DOHH2 (cell line): Measurements from ENCODE around the gene PPIA.
"Not testable (repeated sequence)": the region's sequence is repeated elsewhere in the genome, so short reads cannot be mapped to it uniquely, and the experiment has no call there.

Experiments
- H3F3A ChIP-seq: fragments of 200-600 bp; sonication (generic), shearing (Covaris generic); 2 replicates; pipeline ENCODE4 v1.6.0; 2016; ENCODE audit warnings: antibody characterized with exemption, mild to moderate bottlenecking; ENCODE audit not compliant: control insufficient read depth, insufficient read depth
- H3K27ac ChIP-seq: fragments of 200-600 bp; sonication (generic); 2 replicates; pipeline ENCODE4 v1.5.1; 2014; ENCODE audit warnings: low read depth, mild to moderate bottlenecking, low read length, moderate library complexity
- H3K27me3 ChIP-seq: fragments of 200-600 bp; sonication (generic); 2 replicates; pipeline ENCODE4 v1.6.1; 2014; ENCODE audit warnings: mild to moderate bottlenecking, low read length, mixed read lengths; ENCODE audit not compliant: control insufficient read depth
- H3K36me3 ChIP-seq: fragments of 200-600 bp; sonication (generic); 2 replicates; pipeline ENCODE4 v1.6.1; 2014; ENCODE audit warnings: mild to moderate bottlenecking, low read length, moderate library complexity, mixed read lengths; ENCODE audit not compliant: control insufficient read depth
- H3K4me1 ChIP-seq: fragments of 200-600 bp; sonication (generic); 2 replicates; pipeline ENCODE4 v1.6.1; 2014; ENCODE audit warnings: mild to moderate bottlenecking, low read length, mixed read lengths; ENCODE audit not compliant: control insufficient read depth
- H3K4me2 ChIP-seq: fragments of 200-600 bp; sonication (generic); 2 replicates; pipeline ENCODE4 v1.6.0; 2014; ENCODE audit warnings: mild to moderate bottlenecking, low read length, moderate library complexity
- H3K4me3 ChIP-seq: fragments of 200-600 bp; sonication (generic); 2 replicates; pipeline ENCODE4 v1.5.1; 2014; ENCODE audit warnings: mild to moderate bottlenecking, low read length, mixed read lengths
- H3K79me2 ChIP-seq: fragments of 200-600 bp; sonication (generic); 2 replicates; pipeline ENCODE4 v1.6.1; 2014; ENCODE audit warnings: mild to moderate bottlenecking, low read length, mixed read lengths; ENCODE audit not compliant: control insufficient read depth
- H3K9me2 ChIP-seq: fragments of 200-600 bp; sonication (generic); replicated peaks from 2 replicates; pipeline ENCODE4 v1.6.1; 2014; ENCODE audit warnings: mild to moderate bottlenecking, low read length, mixed read lengths; ENCODE audit not compliant: control insufficient read depth
- H3K9me3 ChIP-seq: fragments of 200-600 bp; sonication (generic); 2 replicates; pipeline ENCODE4 v1.6.1; 2014; ENCODE audit warnings: antibody characterized with exemption, low read length, mixed read lengths; ENCODE audit not compliant: control insufficient read depth, insufficient read depth
- H4K20me1 ChIP-seq: fragments of 200-600 bp; sonication (generic); 2 replicates; pipeline ENCODE4 v1.6.0; 2014; ENCODE audit warnings: low read depth, mild to moderate bottlenecking, antibody characterized with exemption, low read length, moderate library complexity; ENCODE audit not compliant: control insufficient read depth, insufficient read depth
- EZH2phosphoT487 ChIP-seq: fragments of 200-600 bp; sonication (generic); IDR thresholded peaks from 2 replicates; pipeline ENCODE4 v1.6.1; 2017; ENCODE audit warnings: borderline replicate concordance, mild to moderate bottlenecking, antibody characterized with exemption, low read length, moderate library complexity, mixed read lengths
- TF ChIP-seq, protein P1 (sequence below): fragments of 200-600 bp; sonication (generic); IDR thresholded peaks from one replicate; pipeline ENCODE4 v1.5.1; 2014; ENCODE audit warnings: antibody characterized with exemption, mild to moderate bottlenecking, low read depth, low read length; ENCODE audit not compliant: poor library complexity, severe bottlenecking

Gene PPIA

DNA sequence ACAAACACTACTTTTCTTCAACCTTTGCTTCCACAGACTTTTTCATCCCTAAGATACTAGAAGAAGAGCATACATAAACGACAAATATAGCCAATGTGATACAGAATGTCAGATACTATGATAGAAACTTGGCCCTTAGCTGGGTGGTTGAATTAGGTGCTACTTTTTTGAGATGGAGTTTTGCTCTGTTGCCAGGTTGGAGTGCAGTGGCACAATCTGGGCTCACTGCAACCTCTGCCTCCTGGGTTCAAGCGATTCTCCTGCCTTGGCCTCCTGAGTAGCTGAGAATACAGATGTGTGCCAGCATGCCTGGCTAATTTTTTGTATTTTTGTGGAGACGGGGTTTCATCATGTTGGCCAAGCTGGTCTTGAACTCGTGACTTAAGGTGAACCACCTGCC lies 3.5 kb downstream of the PPIA start:
- Histone ChIP-seq H3K27ac (no peak overlapping the region), H3K27me3 (no peaks in the 10 kb centered on the region), H3K4me1 (peaks cover 22% of the 10 kb centered on the region), H3K4me3 (no peak overlapping the region), H3K9me2 (no peaks in the 10 kb centered on the region), H3K9me3 (no peaks in the 10 kb centered on the region), H3F3A (peaks cover 74% of the 10 kb centered on the region), H3K36me3 (peaks cover 84% of the 10 kb centered on the region), H3K4me2 (no peak overlapping the region), H4K20me1 (peaks cover 44% of the 10 kb centered on the region), H3K79me2 (peaks cover 55% of the 10 kb centered on the region)
- TF ChIP-seq, protein P1, sequence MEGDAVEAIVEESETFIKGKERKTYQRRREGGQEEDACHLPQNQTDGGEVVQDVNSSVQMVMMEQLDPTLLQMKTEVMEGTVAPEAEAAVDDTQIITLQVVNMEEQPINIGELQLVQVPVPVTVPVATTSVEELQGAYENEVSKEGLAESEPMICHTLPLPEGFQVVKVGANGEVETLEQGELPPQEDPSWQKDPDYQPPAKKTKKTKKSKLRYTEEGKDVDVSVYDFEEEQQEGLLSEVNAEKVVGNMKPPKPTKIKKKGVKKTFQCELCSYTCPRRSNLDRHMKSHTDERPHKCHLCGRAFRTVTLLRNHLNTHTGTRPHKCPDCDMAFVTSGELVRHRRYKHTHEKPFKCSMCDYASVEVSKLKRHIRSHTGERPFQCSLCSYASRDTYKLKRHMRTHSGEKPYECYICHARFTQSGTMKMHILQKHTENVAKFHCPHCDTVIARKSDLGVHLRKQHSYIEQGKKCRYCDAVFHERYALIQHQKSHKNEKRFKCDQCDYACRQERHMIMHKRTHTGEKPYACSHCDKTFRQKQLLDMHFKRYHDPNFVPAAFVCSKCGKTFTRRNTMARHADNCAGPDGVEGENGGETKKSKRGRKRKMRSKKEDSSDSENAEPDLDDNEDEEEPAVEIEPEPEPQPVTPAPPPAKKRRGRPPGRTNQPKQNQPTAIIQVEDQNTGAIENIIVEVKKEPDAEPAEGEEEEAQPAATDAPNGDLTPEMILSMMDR, result no peak
- TF ChIP-seq EZH2phosphoT487, result no peak

DNA sequence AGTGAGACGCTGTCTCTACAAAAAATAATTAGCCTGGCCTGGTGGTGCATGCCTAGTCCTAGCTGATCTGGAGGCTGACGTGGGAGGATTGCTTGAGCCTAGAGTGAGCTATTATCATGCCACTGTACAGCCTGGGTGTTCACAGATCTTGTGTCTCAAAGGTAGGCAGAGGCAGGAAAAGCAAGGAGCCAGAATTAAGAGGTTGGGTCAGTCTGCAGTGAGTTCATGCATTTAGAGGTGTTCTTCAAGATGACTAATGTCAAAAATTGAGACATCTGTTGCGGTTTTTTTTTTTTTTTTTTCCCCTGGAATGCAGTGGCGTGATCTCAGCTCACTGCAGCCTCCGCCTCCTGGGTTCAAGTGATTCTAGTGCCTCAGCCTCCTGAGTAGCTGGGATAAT lies 5.4 kb downstream of the PPIA start:
- Histone ChIP-seq H4K20me1 (peaks cover 46% of the 10 kb centered on the region), H3K4me2 (no peak overlapping the region), H3K9me2 (no peaks in the 10 kb centered on the region), H3K79me2 (peaks cover 37% of the 10 kb centered on the region), H3F3A (peaks cover 87% of the 10 kb centered on the region), H3K36me3 (peaks cover 81% of the 10 kb centered on the region), H3K4me3 (no peak overlapping the region), H3K27me3 (no peaks in the 10 kb centered on the region), H3K27ac (no peak overlapping the region), H3K4me1 (peaks cover 16% of the 10 kb centered on the region), H3K9me3 (no peaks in the 10 kb centered on the region)
- TF ChIP-seq, protein P1, result no peak
- TF ChIP-seq EZH2phosphoT487, result no peak

DNA sequence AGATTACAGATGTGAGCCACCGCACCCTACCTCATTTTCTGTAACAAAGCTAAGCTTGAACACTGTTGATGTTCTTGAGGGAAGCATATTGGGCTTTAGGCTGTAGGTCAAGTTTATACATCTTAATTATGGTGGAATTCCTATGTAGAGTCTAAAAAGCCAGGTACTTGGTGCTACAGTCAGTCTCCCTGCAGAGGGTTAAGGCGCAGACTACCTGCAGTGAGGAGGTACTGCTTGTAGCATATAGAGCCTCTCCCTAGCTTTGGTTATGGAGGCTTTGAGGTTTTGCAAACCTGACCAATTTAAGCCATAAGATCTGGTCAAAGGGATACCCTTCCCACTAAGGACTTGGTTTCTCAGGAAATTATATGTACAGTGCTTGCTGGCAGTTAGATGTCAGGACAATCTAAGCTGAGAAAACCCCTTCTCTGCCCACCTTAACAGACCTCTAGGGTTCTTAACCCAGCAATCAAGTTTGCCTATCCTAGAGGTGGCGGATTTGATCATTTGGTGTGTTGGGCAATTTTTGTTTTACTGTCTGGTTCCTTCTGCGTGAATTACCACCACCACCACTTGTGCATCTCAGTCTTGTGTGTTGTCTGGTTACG lies 6.0 kb downstream of the PPIA start:
- Histone ChIP-seq H3K9me3 (no peaks in the 10 kb centered on the region), H3K9me2 (no peaks in the 10 kb centered on the region), H3F3A (peaks cover 86% of the 10 kb centered on the region), H3K79me2 (peaks cover 30% of the 10 kb centered on the region), H3K27me3 (no peaks in the 10 kb centered on the region), H3K4me3 (no peak overlapping the region), H4K20me1 (peaks cover 44% of the 10 kb centered on the region), H3K4me2 (no peak overlapping the region), H3K27ac (no peak overlapping the region), H3K4me1 (peaks cover 15% of the 10 kb centered on the region), H3K36me3 (peaks cover 75% of the 10 kb centered on the region)
- TF ChIP-seq, protein P1, result no peak
- TF ChIP-seq EZH2phosphoT487, result no peak

DNA sequence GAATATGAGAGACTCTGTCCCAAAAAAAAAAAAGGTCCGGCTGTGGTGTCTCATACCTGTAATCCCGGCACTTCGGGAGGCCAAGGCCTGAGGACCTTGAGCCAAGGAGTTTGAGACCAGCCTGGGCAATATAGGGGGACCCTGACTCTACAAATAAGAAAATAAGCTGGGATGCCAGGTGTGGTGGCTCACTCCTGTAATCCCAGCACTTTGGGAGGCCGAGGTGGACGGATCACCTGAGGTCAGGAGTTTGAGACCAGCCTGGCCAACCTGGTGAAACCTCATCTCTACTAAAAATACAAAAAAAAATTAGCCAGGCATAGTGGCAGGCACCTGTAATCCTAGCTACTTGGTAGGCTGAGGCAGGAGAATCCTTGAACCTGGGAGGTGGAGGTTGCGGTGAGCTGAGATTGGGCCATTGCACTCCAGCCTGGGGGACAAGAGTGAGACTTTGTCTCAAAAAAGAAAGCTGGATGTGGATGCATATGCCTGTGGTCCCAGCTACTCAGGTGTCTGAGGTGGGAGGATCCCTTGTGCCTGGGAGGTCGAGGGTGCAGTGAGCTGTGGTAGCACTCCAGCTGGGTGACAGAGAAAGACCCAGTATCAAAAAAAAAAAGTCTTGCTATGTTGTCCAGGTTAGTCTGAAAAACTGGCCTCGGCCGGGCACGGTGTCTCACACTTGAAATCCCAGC lies 7.5 kb downstream of the PPIA start:
- peaks cover 82% of the 10 kb centered on the region for H3F3A ChIP-seq
- H3K4me2 ChIP-seq, H3K4me3 ChIP-seq, H3K9me2 ChIP-seq, H3K27ac ChIP-seq, H3K4me1 ChIP-seq, H3K27me3 ChIP-seq, H3K9me3 ChIP-seq: not testable (repeated sequence)
- H3K79me2 ChIP-seq, result peaks cover 16% of the 10 kb centered on the region
- peaks cover 60% of the 10 kb centered on the region for H3K36me3 ChIP-seq
- peaks cover 30% of the 10 kb centered on the region for H4K20me1 ChIP-seq
